Epithelial cell of esophagus (primary cell): ENCODE measurements around the gene CNOT6L.
A peak's percentile ranks its signal among the peaks of the same experiment; 100 is the strongest.

Source experiments
- DNase-seq: peaks from one replicate; pipeline ENCODE4 v3.0.0; 2010; ENCODE audit warnings: low read depth
- H3K4me3 ChIP-seq: 2 replicates; pipeline ENCODE4 v1.5.1; 2011; ENCODE audit warnings: mild to moderate bottlenecking, low read length, control low read depth
- TF ChIP-seq, protein P1 (sequence below): IDR thresholded peaks from 2 replicates; pipeline ENCODE4 v1.5.1; 2011; ENCODE audit warnings: low read depth, mild to moderate bottlenecking, low read length, control low read depth, inconsistent platforms; ENCODE audit not compliant: insufficient read depth; ENCODE audit errors: missing control alignments

CNOT6L gene

GRCh38 chr4:77854431-77855111 lies 35.4 kb upstream of the CNOT6L start:
- peak; percentile 62 for DNase-seq
- no peak overlapping the region for H3K4me3 ChIP-seq
- TF ChIP-seq, protein P1, sequence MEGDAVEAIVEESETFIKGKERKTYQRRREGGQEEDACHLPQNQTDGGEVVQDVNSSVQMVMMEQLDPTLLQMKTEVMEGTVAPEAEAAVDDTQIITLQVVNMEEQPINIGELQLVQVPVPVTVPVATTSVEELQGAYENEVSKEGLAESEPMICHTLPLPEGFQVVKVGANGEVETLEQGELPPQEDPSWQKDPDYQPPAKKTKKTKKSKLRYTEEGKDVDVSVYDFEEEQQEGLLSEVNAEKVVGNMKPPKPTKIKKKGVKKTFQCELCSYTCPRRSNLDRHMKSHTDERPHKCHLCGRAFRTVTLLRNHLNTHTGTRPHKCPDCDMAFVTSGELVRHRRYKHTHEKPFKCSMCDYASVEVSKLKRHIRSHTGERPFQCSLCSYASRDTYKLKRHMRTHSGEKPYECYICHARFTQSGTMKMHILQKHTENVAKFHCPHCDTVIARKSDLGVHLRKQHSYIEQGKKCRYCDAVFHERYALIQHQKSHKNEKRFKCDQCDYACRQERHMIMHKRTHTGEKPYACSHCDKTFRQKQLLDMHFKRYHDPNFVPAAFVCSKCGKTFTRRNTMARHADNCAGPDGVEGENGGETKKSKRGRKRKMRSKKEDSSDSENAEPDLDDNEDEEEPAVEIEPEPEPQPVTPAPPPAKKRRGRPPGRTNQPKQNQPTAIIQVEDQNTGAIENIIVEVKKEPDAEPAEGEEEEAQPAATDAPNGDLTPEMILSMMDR, result no peak

- H3K4me3 ChIP-seq, result no peak overlapping the region
- TF ChIP-seq, protein P1, result no peak
- no peak for DNase-seq
Observed at GRCh38 chr4:77852892-77853495, 33.8 kb upstream of the CNOT6L start.

DNA sequence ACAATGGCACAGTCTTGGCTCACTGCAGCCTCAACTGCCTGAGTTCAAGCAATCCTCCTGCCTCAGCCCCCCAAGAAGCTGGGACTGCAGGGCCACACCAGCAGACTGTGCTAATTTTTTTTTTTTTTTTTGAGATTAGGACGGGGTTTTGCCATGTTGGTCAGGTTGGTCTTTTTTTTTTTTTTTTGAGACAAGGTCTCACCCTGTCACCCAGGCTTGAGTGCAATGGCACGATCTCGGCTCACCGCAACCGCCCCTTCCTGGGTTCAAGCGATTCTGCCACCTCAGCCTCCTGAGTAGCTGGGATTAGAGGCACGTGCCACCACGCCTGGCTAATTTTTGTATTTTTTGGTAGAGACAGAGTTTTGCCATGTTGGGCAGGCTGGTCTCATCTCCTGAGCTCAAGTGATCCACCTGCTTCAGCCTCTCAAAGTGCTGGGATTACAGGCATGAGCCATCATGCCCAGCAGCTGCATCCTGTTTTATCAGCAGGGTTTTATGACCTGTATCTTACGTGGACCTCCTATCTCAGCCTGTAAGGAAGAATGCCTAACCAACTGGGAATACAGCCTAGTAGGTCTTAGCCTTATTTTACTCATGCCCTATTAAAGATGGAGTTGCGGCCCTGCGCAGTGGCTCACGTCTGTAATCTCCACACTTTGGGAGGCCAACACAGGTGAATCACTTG lies 30.3 kb upstream of the CNOT6L start:
- no peak overlapping the region for H3K4me3 ChIP-seq
- TF ChIP-seq, protein P1, result no peak
- peak; percentile 3 for DNase-seq

DNA sequence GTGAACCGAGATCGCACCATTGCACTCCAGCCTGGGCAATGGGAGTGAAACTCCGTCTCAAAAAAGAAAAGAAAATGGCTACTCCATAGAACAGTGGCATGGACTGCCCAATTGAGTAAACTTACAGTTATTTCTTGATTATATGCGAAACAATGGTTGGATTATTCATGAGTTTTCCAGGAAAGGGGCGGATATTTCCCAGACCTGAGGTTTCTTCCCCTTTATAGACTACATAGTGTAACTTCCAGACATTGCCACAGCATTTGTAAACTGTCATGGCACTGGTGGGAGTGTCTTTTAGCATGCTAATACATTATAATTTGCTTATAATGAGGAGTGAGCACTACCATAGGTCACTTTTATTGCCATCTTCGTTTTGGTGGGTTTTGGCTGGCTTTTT lies 29.3 kb upstream of the CNOT6L start:
- no peak overlapping the region for H3K4me3 ChIP-seq
- DNase-seq, result no peak
- TF ChIP-seq, protein P1, result no peak

DNA sequence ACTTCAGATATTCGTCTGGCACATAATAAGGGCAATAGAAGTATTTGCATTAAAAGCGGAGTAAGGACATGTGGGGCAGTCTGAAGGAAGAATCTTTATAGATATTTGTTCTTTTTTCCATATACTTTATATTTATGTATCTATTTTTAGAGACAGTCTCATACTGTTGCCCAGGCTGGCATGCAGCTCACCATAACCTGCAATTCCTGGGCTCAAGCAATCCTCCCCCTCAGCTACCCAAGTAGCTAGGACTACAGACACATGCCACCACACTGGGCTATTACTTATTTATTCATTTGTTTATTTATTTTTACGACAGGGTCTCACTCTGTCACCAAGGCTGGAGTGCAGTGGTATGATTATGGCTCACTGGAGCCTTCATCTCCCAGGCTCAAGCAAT lies 26.8 kb upstream of the CNOT6L start:
- DNase-seq, result no peak
- TF ChIP-seq, protein P1, result no peak
- no peak overlapping the region for H3K4me3 ChIP-seq

DNA sequence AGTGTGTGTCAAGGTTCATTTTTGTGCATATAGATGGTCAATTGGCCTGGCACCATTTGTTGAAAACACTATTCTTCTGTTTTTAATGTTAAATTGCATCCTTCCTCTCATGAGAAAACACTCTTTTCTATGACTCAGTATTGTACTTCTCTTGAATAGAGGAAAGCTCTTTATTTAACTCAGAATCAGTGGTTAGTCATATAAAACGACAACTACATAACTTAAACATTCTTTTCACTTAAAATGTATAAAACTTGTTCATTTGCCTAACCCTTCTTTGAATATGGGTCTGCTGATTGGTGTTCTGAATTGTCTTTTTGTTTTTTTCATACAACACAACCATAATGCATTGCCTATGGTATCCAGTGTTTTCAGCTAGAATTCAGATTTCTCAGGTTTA lies 26.2 kb upstream of the CNOT6L start:
- no peak overlapping the region for H3K4me3 ChIP-seq
- TF ChIP-seq, protein P1, result no peak
- DNase-seq, result no peak
